ENCODE measurements around the gene SRSF7. TPM values are rescaled to one million over a fixed set of nuclear protein-coding genes. Genes with fewer than 3 reads are reported as not detected.
"Not testable (repeated sequence)": the region's sequence is repeated elsewhere in the genome, so short reads cannot be mapped to it uniquely, and the experiment has no call there.

Gene SRSF7
- 100 to 1,000 TPM; 362 to 378 TPM for total RNA-seq

DNA sequence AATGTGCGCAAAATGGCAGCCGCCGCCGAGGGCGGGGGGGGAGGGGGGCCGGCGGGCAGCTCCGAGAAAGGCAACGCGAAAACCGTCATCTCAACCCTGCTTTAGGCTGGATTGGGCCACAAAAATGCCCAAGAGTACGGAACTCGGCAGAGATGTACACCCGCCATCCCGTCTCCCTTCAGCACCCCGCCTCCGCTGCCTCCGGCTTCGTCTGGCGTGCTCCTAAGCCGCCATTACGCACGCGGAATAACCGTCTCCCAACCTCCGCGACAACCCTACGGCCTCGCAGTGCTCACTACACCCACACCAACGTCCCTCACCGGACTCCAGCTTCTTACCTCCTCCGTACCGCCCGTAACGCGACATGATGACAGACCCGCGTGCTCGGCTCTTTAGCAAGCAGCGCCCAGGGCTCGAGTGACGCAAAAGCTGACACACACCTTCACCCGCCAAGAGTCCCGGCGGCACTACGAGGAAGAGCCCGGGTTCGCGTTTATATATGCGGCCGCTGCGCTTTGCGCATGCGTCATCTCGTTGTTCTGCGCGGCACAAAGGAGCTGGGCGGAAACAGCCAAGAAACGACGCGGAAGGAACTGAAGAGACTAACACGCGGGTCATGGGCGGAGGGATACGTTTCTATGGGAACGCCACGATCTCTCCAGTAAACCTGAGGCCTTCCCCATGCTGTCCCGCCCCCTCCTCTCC lies at the start of gene SRSF7:
Gene SRSF7, minus strand, starts transcription at position 471 of the 705 bp plus-strand sequence. Its CDS starts 105 bp downstream, at position 366.
- H3K9me3 Mint-ChIP-seq (ENCODE audit: low read depth) = no peaks in the 10 kb centered on the region
- ATAC-seq = peak; percentile 75
- peaks cover 49% of the 10 kb centered on the region for H3K36me3 Mint-ChIP-seq
- H3K4me3 Mint-ChIP-seq = peak within 1 kb of the TSS; percentile 94
- peaks cover 49% of the 10 kb centered on the region for H3K4me1 Mint-ChIP-seq
- CTCF ChIA-PET = interaction anchor here (0.6 to 2.1 kb wide), 10 partner anchors 10 to 374 kb away, joined by 3 to 8 read pairs (median 3); partner anchors contain the start of genes ATL2 and HNRNPLL
- DNase-seq = peak; percentile 98
- peak within 1 kb of the TSS; percentile 100 for H3K27ac Mint-ChIP-seq
- peaks cover 3% of the 10 kb centered on the region for H3K27me3 Mint-ChIP-seq

DNA sequence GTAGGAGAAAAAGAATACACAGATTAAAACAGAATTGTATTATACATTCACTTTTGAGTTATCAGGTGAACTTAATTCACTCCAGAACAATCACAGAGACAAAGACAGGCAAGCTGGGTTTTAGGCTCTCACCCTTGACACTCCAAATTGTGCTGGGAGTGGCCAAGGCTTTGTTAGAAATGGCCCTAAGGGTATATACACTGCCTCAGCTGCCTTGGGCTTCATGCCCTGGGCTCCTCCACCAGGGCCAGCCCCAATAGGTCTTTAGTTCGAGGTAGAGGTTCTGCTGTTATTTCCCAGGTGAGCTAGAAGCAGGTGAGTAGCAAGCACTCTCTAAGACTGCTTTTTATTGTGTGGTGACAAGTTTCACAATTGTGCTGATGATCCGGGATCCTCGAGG lies 46.8 kb upstream of the SRSF7 start:
- Mint-ChIP-seq H3K9me3 (ENCODE audit: low read depth) (no peaks in the 10 kb centered on the region), H3K36me3 (no peaks in the 10 kb centered on the region), H3K27me3 (no peaks in the 10 kb centered on the region), H3K27ac (no peak overlapping the region), H3K4me3 (no peak overlapping the region), H3K4me1 (no peaks in the 10 kb centered on the region)
- DNase-seq = no peak
- CTCF ChIA-PET = no interaction called here
- no peak for ATAC-seq

DNA sequence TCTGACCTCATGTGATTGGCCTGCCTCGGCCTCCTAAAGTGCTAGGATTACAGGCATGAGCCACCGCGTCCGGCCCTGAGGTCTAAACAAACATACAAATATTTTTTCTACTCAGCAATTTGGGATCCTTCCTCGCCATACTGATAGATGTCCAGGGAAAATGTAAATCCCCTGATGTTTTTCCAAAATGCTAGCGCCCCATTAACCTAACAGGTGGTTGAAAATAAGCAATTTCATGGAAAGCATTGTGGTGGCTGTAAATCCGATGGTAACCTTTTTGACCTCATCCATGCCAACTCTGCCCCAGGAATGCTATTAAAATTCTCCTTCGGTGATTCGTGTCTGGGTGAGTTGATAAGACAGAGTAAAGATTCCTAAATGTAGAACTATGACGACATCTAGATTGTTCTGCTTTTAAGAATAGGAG lies 46.1 kb upstream of the SRSF7 start:
- no peak for DNase-seq
- CTCF ChIA-PET = no interaction called here

DNA sequence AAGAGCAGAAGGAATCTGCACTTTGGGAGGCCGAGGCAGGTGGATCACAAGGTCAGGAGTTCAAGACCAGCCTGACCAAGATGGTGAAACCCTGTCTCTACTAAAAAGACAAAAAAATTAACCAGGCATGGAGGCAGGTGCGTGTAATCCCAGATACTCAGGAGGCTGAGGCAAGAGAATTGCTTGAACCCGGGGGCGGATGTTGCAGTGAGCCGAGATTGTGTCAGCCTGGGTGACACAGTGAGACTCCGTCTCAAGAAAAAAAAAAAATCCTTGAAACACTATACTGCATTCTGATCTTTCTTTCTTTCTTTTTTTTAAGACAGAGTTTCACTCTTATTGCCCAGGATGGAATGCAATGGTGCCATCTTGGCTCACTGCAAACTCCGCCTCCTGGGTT lies 43.9 kb upstream of the SRSF7 start:
- H3K27ac Mint-ChIP-seq; H3K27me3 Mint-ChIP-seq; DNase-seq; H3K36me3 Mint-ChIP-seq; ATAC-seq; H3K4me3 Mint-ChIP-seq; H3K4me1 Mint-ChIP-seq; H3K9me3 Mint-ChIP-seq (ENCODE audit: low read depth): not testable (repeated sequence)
- CTCF ChIA-PET = interaction anchor here (1.0 kb wide), 1 partner anchor 41 kb away, joined by 3 read pairs; no protein-coding TSS in a partner anchor

More for the DNA sequence above, 46.1 kb upstream of the SRSF7 start:
- ATAC-seq = no peak
- Mint-ChIP-seq H3K4me1 (no peaks in the 10 kb centered on the region), H3K4me3 (no peak overlapping the region), H3K27me3 (no peaks in the 10 kb centered on the region), H3K36me3 (no peaks in the 10 kb centered on the region), H3K9me3 (ENCODE audit: low read depth) (no peaks in the 10 kb centered on the region), H3K27ac (no peak overlapping the region)

DNA sequence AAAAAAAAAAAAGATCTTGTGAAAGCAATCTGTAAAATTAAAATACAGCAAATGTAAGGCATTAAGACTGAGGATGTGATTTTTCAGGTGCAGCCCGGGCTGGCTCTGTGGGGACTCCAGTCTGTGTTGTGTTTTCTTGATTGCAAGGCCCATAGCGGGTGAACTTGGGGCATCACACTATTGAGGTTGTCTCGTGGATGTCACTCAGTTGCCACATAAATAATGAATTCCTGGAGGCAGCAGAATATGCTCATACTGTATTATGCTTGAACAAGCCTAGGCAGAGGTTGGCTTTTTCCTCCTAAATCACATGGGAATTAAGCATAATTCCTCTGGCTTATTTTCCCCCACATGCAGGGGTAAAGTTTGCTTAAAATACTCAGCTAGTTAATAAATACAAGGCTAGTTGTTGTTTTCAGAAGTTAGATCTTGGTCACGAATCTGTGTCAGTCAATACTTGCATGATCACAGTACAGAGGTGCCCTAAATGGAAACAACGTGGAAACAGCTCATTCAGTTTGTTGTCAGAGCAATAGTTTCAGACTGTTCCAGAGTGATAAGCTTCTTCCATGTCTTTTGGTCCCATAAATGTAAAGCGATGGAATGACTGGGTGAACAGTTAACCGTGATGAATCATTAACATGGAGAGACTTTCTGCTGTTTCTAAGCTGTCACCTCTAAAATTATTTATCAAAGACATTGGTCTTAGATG lies 43.2 kb upstream of the SRSF7 start:
- Mint-ChIP-seq H3K27me3 (no peaks in the 10 kb centered on the region), H3K9me3 (ENCODE audit: low read depth) (no peaks in the 10 kb centered on the region), H3K27ac (no peak overlapping the region), H3K4me1 (no peaks in the 10 kb centered on the region), H3K36me3 (no peaks in the 10 kb centered on the region), H3K4me3 (no peak overlapping the region)
- DNase-seq = no peak
- CTCF ChIA-PET = interaction anchor here (1.0 kb wide), 1 partner anchor 41 kb away, joined by 3 read pairs; no protein-coding TSS in a partner anchor
- no peak for ATAC-seq

DNA sequence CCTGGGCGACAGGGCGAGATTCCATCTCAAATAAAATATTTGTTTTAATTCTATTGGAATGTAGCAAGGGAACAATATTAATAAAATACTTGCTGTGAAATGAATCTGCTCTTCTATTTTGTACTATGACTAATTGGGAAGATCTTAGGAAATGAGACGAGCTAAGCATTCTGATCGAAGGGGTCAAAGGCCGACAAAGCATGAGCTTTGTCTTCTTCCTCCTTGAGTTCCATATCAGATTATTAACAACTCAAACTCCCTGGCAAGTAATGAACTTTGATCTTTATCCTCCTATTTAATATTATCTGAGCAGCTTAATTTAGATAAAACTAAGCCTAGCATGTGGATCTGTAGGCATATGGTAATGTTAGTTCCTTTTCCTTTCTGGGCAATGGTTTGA lies 42.4 kb upstream of the SRSF7 start:
- no peak for ATAC-seq
- no peaks in the 10 kb centered on the region for H3K36me3 Mint-ChIP-seq
- no peaks in the 10 kb centered on the region for H3K9me3 Mint-ChIP-seq (ENCODE audit: low read depth)
- H3K4me3 Mint-ChIP-seq = no peak overlapping the region
- DNase-seq = no peak
- H3K27me3 Mint-ChIP-seq = no peaks in the 10 kb centered on the region
- CTCF ChIA-PET = interaction anchor here (0.7 kb wide), 1 partner anchor 316 kb away, joined by 3 read pairs; no protein-coding TSS in a partner anchor
- no peak overlapping the region for H3K27ac Mint-ChIP-seq
- no peaks in the 10 kb centered on the region for H3K4me1 Mint-ChIP-seq

DNA sequence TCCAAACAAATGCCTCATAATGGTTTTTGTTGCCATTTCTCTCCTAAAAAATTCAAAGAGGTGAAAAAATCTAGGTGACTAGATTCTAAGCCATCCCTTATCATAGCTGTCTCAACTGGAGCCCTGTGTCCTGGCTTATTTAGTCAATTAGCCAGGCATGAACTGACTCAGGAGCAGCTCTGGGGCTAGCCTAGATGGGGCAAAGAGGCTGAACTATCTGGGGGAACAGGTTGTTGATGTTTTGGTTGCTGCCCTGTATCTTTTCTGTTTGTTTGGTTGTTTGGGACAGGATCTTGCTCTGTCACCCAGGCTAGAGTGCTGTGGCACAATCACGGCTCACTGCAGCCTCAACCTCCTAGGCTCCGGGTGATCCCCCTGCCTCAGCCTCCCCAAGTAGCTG lies 41.6 kb upstream of the SRSF7 start:
- Mint-ChIP-seq H3K27ac (no peak overlapping the region), H3K4me1 (no peaks in the 10 kb centered on the region)

DNA sequence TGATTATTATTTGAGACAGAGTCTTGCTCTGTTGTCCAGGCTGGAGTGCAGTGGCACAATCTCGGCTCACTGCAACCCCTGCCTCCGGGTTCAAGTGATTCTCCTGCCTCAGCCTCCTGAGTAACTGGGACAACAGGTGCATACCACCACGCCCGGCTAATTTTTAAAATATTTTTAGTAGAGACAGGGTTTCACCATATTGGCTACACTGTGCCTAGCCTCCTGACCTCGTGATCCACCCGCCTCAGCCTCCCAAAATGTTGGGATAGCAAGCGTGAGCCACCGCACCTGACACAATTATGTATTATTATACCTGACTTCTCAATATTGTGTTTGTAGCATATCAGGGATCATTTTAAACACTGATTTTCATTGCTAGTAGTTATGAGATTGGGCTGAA lies 41.2 kb upstream of the SRSF7 start:
- H3K36me3 Mint-ChIP-seq; H3K27ac Mint-ChIP-seq; H3K27me3 Mint-ChIP-seq; H3K4me1 Mint-ChIP-seq; H3K9me3 Mint-ChIP-seq (ENCODE audit: low read depth); ATAC-seq; H3K4me3 Mint-ChIP-seq; CTCF ChIA-PET; DNase-seq: not testable (repeated sequence)

More for the DNA sequence above, 41.6 kb upstream of the SRSF7 start:
- CTCF ChIA-PET = interaction anchor here (0.7 kb wide), 1 partner anchor 317 kb away, joined by 3 read pairs; no protein-coding TSS in a partner anchor
- Mint-ChIP-seq H3K36me3 (no peaks in the 10 kb centered on the region), H3K27me3 (no peaks in the 10 kb centered on the region), H3K4me3 (no peak overlapping the region), H3K9me3 (ENCODE audit: low read depth) (no peaks in the 10 kb centered on the region)
- ATAC-seq (no peak), DNase-seq (no peak)

DNA sequence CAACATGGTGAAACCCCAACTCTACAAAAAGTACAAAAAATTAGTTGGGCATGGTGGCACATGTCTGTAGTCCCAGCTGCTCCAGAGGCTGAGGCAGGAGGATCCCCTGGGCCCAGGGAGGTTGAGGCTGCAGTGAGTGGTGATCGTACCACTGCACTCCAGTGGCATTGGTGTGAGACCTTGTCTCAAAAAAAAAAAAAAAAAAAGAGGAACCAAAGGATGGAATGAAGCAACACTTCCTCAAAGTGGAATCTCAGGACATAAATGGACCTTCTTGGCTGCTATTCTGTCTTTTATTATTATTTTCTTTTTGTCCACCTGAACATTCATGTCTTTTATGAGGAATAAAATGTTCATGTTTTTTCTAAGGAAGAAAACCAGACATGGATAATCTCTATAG lies 40.6 kb upstream of the SRSF7 start:
- no peaks in the 10 kb centered on the region for H3K9me3 Mint-ChIP-seq (ENCODE audit: low read depth)
- no peaks in the 10 kb centered on the region for H3K36me3 Mint-ChIP-seq
- DNase-seq (no peak), ATAC-seq (no peak)
- H3K27ac Mint-ChIP-seq = no peak overlapping the region
- H3K4me1 Mint-ChIP-seq = no peaks in the 10 kb centered on the region
- H3K4me3 Mint-ChIP-seq = no peak overlapping the region
- CTCF ChIA-PET = no interaction called here
- no peaks in the 10 kb centered on the region for H3K27me3 Mint-ChIP-seq

DNA sequence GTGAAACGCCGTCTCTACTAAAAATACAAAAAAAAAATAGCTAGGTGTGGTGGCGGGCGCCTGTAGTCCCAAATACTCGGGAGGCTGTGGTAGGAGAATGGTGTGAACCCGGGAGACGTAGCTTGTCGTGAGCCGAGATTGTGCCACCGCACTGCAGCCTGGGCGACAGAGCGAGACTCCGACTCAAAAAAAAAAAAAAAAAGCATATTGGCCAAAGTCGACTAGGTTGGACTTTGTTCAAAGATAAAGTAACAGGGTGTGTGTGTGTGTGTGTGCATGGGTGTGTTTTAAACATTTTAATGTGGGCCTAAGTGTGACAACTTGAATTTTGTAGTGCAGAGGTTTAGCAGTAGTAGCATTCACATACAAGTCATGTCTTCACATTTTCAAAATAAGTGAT lies 38.5 kb upstream of the SRSF7 start:
- DNase-seq (no peak), ATAC-seq (no peak)
- CTCF ChIA-PET = no interaction called here
- H3K4me3 Mint-ChIP-seq = no peak overlapping the region
- H3K9me3 Mint-ChIP-seq (ENCODE audit: low read depth) = no peaks in the 10 kb centered on the region
- no peaks in the 10 kb centered on the region for H3K4me1 Mint-ChIP-seq
- H3K27me3 Mint-ChIP-seq = no peaks in the 10 kb centered on the region
- H3K36me3 Mint-ChIP-seq = no peaks in the 10 kb centered on the region
- H3K27ac Mint-ChIP-seq = no peak overlapping the region

DNA sequence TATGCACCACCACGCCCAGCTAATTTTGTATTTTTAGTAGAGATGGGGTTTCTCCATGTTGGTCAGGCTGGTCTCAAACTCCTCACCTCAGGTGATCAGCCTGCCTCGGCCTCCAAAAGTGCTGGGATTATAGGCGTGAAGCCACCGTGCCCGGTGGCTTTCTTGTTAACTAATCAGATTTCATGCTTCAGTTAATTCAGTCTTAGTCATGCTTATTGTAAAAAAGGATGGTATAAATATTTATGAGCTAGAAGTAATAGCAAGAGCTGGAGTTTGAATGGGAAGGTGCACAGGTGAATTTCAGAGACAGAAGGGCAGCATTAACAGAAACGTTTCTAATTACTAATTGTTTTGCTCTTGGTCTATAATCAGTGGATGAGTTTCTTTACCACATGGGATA lies 37.1 kb upstream of the SRSF7 start:
- H3K4me1 Mint-ChIP-seq = no peaks in the 10 kb centered on the region
- H3K36me3 Mint-ChIP-seq = no peaks in the 10 kb centered on the region
- no peaks in the 10 kb centered on the region for H3K27me3 Mint-ChIP-seq
- no peak overlapping the region for H3K4me3 Mint-ChIP-seq
- H3K9me3 Mint-ChIP-seq (ENCODE audit: low read depth) = no peaks in the 10 kb centered on the region
- no peak for ATAC-seq
- no peak overlapping the region for H3K27ac Mint-ChIP-seq
- DNase-seq = no peak
- CTCF ChIA-PET = no interaction called here

DNA sequence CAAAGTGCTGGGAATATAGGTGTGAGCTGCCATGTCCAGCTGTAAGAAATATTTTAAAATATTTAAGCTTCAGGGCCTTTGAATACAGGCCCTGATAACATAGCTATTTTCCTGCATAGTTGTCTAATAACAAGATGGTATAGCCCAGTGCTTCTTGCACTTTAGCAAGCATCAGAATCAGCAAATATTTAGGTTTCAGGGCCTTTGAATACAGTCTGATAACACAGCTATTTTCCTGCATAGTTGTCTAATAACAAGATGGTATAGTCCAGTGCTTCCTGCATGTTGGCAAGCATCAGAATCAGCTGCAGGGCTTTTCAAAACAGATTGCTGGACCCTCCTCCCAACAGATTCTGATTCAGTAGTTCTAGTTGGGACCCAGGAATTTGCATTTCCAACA lies 32.4 kb upstream of the SRSF7 start:
- no peaks in the 10 kb centered on the region for H3K27me3 Mint-ChIP-seq
- no peak for ATAC-seq
- H3K9me3 Mint-ChIP-seq (ENCODE audit: low read depth) = no peaks in the 10 kb centered on the region
- no peak for DNase-seq
- H3K4me3 Mint-ChIP-seq = no peak overlapping the region
- no peak overlapping the region for H3K27ac Mint-ChIP-seq
- peaks cover 7% of the 10 kb centered on the region for H3K4me1 Mint-ChIP-seq
- H3K36me3 Mint-ChIP-seq = peaks cover 8% of the 10 kb centered on the region
- CTCF ChIA-PET = interaction anchor here (0.7 to 1.0 kb wide), 3 partner anchors 49 to 763 kb away, joined by 3 read pairs; no protein-coding TSS in a partner anchor

DNA sequence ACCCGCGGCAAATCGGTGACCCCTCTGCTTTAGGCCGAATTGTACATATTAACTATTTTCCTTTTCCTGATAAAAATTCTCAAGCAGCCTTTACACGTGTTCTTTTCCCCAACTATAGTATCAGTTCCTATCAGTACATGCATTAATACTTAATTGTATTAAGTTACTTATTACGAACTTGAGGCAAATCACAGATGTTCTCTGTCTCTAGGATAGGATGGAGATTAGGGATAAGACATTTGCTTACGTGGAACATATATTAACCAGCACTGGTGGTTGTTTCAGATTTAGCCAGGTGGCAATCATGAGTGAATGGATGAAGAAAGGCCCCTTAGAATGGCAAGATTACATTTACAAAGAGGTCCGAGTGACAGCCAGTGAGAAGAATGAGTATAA lies 27.5 kb upstream of the SRSF7 start:
- peaks cover 11% of the 10 kb centered on the region for H3K36me3 Mint-ChIP-seq
- H3K4me1 Mint-ChIP-seq = peaks cover 17% of the 10 kb centered on the region
- ATAC-seq (no peak), DNase-seq (no peak)
- H3K9me3 Mint-ChIP-seq (ENCODE audit: low read depth) = no peaks in the 10 kb centered on the region
- H3K4me3 Mint-ChIP-seq = peak overlapping the region; percentile 96
- CTCF ChIA-PET = interaction anchor here (1.5 kb wide), 1 partner anchor 242 kb away, joined by 3 read pairs; no protein-coding TSS in a partner anchor
- peak overlapping the region; percentile 96 for H3K27ac Mint-ChIP-seq
- H3K27me3 Mint-ChIP-seq = peaks cover 22% of the 10 kb centered on the region

DNA sequence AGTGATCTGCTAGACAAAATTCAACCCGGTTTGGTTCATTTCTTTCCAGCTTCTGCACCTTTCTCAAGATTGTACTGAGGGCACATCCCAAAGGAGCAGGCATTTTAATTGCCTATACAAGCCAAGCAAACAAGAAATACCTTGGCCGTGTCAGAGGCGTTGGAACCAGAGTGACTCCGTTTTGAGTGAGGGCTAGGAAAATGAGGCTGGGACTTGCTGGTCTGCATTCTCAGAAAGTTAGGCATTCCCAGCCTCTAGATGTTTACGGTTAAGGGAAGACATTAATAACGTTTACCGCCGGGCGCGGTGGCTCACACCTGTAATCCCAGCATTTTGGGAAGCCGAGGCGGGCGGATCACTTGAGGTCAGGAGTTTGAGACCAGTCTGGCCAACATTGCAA lies 25.4 kb upstream of the SRSF7 start:
- ATAC-seq = no peak
- no peak overlapping the region for H3K27ac Mint-ChIP-seq
- peaks cover 17% of the 10 kb centered on the region for H3K4me1 Mint-ChIP-seq
- H3K36me3 Mint-ChIP-seq = peaks cover 8% of the 10 kb centered on the region
- H3K27me3 Mint-ChIP-seq = peaks cover 22% of the 10 kb centered on the region
- no peak for DNase-seq
- peak overlapping the region; percentile 47 for H3K4me3 Mint-ChIP-seq
- CTCF ChIA-PET = interaction anchor here (0.9 kb wide), 1 partner anchor 10 kb away, joined by 3 read pairs; no protein-coding TSS in a partner anchor
- no peaks in the 10 kb centered on the region for H3K9me3 Mint-ChIP-seq (ENCODE audit: low read depth)
